Liver (tissue), 3 donors: Measurements from ENCODE around the gene MALT1.

Experiments used
- CTCF ChIP-seq: fragments of 150-350 bp; IDR thresholded peaks from 2 replicates; pipeline ENCODE4 v1.5.1; 2017; ENCODE audit warnings: improper control_type of control experiment, low read depth, low read length; ENCODE audit not compliant: missing input control
- EGR1 ChIP-seq, 2 donors: IDR thresholded peaks; 2 replicates each; pipeline ENCODE4 v1.6.1; 2016 to 2018; ENCODE audit warnings: antibody characterized with exemption in 2 of 2, low read depth in 2 of 2
- HNF4G ChIP-seq: IDR thresholded peaks from 2 replicates; pipeline ENCODE4 v1.6.1; 2016; ENCODE audit warnings: antibody characterized with exemption
- JUND ChIP-seq, 2 donors: IDR thresholded peaks; 2 replicates each; pipeline ENCODE4 v1.6.1; 2016; ENCODE audit warnings: antibody characterized with exemption in 2 of 2
- MAX ChIP-seq: IDR thresholded peaks from 2 replicates; pipeline ENCODE4 v1.6.1; 2016; ENCODE audit warnings: antibody characterized with exemption
- RAD21 ChIP-seq, 2 donors: IDR thresholded peaks; 2 replicates each; pipeline ENCODE4 v1.6.1; 2016; ENCODE audit warnings: antibody characterized with exemption in 2 of 2, mild to moderate bottlenecking in 2 of 2
- REST ChIP-seq: IDR thresholded peaks from 2 replicates; pipeline ENCODE4 v1.6.1; 2016; ENCODE audit warnings: antibody characterized with exemption, mild to moderate bottlenecking
- SP1 ChIP-seq: IDR thresholded peaks from 2 replicates; pipeline ENCODE4 v1.6.1; 2018; ENCODE audit warnings: antibody characterized with exemption, mild to moderate bottlenecking
- TAF1 ChIP-seq: conservative IDR thresholded peaks from 2 replicates; pipeline ENCODE4 v1.6.1; 2016; ENCODE audit warnings: antibody characterized with exemption, mild to moderate bottlenecking
- donor health status: healthy.
- donor health status: healthy.

- TF ChIP-seq TAF1 (no peak), CTCF (no peak), JUND (IDR thresholded peaks at IDR 0.05) (no peak), SP1 (no peak), REST (no peak), MAX (no peak), HNF4G (no peak), EGR1 (IDR thresholded peaks at IDR 0.05; ENCODE audit: low read depth in 2 of 2) (no peak), RAD21 (IDR thresholded peaks at IDR 0.05) (no peak)
Measured at GRCh38 chr18:58800582-58800981, 129.3 kb downstream of the MALT1 start.
